Stimulated activated CD4-positive, alpha-beta T cell treated with anti-CD3 and anti-CD28 coated beads, Interleukin-4, amount 100 ng/mL, for 24 hours (primary cell): Measurements from ENCODE around the gene ERC1.
"Not testable (repeated sequence)": the region's sequence is repeated elsewhere in the genome, so short reads cannot be mapped to it uniquely, and the experiment has no call there.

Source experiments
- DNase-seq: peaks from one replicate; pipeline ENCODE4 v3.0.0-alpha.2; 2020

ERC1 gene

DNA sequence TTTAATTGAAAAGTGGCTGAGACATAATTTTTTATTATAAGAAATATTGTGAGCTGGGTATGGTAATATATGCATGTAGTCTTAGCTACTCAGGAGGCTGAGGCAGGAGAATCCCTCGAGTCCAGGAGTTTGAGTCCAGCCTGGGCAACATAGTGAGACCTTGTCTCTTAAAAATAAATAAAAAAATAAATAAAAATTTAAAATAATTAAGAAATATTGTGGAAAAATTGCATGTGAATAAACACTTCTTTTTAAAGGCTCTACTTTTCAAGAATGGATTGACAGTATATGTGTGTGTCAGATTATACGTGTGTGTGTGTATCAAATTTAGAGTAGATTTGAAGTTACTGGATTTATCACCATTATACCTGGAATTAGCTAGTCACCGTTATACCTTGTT lies 43.2 kb downstream of the ERC1 start:
- no peak for DNase-seq

DNA sequence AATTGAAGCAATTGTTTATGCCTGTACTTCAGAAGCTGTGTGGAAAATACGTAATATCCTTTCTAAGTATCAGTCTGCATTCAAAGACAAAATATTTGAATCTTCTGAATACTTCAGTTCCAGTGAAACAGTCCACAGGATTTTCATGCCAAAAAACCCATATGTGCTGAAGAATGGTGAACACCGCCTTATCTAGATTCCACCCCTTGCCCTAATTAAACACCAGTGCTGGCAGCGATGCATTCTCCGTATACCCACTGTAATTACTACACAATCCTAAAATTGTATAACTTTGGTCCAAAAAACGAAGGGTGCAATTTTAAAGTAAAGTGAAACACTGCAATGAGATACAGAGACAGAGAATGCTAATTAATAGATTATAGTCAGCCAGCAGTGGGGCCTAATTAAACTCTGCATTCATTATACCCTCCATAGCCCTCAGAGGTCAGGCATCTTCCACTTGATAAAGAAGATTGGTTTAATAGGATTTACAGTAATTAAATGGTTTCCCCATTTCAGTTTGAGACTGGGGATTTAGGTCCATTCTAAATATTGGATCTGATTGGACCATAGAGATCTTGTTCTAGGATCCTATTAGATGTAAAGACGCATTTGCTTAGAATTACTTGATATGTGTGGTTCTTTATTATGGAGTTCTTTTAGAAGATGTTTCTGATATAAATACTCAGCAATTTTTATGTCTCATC lies 43.9 kb downstream of the ERC1 start:
- DNase-seq, result no peak

DNA sequence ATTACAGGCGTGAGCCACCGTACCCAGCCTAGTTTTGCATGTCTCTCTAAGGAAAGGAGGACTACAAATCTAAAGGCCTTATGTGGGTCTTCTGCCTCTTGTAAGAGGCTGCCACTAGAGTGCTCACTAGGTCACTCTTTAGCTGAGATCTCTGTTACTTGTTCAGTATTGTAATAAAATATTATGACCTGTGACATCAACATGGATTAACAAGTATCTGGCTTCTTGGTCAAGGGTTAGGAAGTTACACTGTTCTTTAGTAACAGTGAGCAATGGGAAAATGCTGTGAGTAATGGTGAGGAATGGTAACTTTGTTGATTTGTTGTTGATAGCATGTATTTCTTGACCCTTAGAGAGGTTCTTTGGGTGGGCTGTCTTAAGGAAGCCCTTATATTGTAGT lies 50.5 kb downstream of the ERC1 start:
- DNase-seq, result no peak

DNA sequence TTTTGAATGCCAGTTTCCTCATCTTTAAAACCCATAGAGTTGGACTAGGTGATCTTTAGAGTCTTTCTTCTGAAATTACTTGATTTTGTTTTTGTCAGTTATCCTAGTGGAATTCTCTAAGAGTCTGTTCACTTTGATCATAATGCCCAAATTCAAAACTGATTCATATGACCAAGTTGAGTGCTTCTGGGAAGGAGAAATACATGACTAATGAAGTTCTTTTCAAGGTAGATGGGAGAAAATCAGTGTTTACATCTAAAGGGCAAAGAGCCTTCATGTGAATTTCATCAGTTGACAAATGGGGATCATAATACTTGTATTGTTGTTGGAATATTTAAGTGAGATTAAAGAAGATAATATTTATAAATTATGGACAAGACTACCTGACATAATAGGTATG lies 53.2 kb downstream of the ERC1 start:
- DNase-seq, result no peak

DNA sequence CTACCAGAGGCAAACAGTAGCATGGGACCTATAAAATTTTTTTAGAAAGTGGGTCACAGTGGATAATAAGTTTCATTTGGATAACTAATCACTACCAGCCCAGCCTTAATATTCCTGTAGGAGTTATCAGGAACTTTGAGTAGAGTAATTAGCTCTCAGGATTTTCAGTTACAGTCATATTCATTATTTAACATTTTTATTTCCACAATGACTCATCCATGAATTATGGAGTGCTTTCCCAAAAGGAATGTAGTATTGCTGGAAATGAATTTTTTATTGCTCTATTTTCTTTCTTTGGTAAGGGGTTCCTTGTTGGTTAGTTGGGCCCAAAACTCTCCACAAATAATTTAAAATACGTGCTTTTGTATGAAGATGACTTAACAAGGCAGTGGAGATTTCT lies 53.7 kb downstream of the ERC1 start:
- no peak for DNase-seq

DNA sequence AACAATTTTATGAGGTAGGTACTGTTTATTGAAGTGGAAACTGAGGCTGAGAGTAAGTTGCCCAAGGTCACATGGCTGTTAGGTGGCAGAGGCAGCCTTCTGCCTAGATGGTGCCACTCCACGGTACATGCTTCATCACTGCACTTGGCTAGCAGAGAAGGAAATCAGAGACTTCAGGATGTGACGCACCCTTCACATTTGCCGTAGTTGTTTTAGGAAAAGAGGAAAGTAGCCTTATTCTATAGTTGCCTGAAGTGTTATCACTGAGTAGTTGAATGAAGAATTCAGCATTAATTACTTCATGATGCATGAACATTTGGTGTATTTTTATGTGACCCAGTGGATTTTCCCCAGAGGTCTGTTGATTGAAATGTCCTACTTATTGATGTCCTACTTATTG lies 55.7 kb downstream of the ERC1 start:
- DNase-seq, result no peak

DNA sequence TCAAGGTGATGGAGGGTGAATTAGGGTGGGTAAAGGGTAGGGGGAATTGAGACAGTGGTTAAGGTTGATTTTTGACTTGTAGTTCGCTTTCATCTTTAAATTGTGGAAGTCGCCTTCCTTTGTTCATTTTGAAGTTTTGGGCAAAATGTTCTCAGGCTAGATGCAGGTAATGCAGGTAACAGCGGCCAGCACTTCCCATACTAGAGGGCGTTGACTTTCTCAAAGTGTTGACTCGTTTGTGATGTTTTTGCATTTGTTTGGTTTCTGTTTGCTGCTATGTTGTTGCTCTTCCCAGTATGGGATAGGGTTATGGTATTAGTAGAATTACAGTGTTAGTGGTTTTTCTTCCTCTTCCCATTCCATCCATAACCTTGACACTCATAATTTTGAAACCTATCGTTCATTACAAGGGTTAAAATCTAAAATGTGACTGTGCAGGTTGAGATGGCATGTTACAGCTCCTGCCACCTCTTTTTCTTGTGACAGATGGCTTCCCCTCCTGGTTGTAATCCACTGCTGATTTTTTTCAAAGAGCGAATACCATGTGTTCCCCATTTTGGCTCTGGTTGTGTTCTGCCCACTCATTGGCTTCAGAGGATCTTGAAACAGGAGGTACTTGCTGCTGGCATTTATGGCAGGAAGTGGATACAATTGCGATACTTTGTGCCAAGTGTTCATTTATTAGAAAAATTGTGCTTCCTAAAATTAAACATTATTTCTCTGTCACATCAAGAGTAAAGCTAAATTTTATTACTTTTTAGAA lies 57.1 kb downstream of the ERC1 start:
- no peak for DNase-seq

DNA sequence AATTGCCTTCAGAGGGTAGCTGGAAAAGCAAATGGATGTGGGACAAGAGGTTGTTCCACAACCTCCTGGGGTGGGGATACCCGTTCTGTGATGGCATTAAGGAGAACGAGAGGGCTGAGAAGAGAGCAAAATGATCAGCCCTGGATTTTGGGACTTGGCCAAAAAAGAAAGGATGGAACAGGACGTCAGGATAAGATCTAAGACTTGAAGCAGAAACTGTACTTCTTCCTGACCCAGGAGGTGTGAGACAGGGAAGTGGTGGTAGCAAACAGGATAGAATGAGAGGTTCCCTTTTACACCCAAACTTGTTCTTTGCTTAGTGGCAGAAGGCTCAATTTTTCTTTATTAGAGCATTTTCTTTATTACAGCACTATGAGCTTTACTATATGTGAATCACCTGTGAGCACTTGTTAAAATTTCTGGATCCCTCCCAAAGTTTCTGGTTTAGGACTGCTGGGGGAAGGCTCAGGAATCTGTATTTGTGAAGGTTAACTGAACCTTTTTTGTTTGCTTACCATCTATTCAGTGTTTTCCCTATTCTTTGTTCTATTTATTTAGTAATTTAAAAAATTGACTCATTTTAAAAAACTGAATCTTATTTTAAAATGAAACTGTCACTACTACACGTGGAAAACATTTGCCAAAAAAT lies 59.2 kb downstream of the ERC1 start:
- no peak for DNase-seq

DNA sequence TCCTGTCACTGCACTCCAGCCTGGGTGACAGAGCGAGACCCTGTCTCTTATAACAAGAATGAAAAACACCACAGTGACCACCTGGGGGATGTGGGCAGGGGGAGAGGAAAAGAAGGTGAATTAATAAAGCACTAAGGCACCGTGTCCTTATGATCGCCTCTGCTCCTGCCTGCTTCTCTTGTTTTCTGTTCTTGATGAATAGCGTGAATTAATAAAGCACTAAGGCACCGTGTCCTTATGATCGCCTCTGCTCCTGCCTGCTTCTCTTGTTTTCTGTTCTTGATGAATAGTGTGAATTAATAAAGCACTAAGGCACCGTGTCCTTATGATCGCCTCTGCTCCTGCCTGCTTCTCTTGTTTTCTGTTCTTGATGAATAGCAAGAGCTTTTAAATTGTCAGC lies 60.6 kb downstream of the ERC1 start:
- not testable (repeated sequence) for DNase-seq

DNA sequence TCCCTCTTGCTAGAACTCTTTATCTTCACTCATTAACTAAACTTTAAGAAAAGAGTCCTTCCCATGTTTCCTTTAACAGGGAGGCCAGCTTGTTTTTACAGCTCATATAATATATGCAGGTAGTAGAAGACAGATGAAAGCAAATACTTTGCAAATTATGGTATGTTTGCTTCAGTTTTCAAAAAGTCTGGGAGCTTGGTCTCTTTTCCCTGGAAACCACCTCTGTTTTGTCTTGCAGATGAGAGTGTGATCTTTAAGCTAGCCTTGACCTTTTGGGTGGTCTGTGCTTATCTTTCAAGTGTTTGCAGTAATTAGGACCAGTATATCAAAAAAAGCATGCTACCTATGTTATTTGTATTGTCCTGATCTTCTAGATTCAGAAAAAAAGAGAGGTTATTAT lies 62.7 kb downstream of the ERC1 start:
- DNase-seq, result no peak

DNA sequence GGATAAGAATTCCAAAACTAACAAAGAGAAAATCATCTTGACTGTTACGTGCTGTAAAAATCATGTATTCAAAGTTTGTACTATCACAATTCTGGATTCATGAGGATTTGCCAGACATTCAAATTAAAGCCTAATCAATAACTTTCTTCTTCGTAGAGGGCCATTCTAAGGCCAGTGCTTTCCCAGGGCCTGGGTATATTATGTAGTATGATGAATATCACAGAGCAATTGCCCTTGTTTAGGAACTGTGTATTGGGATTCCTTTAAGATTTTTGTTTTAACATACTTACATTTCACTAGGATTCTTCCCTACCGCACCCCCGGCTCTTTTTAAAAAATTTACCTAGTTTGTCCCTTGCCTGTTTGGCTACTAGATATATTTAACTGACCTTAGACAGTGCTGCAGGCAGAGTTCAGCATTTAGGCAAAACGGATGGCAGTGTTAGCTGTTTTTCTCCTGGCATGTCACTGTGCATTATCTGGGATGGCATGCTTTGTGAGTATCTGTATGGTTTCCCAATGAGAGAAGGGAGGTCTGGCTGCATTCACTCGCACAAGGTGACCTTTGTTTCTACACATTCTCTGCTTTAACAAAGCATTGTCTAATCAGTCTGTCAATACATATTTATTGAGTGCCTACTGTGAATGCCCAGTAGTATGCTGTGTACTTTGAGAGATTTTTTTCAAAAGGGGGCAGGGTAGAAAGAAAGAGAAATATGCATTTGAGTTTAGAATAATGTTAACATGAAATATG lies 63.3 kb downstream of the ERC1 start:
- no peak for DNase-seq

DNA sequence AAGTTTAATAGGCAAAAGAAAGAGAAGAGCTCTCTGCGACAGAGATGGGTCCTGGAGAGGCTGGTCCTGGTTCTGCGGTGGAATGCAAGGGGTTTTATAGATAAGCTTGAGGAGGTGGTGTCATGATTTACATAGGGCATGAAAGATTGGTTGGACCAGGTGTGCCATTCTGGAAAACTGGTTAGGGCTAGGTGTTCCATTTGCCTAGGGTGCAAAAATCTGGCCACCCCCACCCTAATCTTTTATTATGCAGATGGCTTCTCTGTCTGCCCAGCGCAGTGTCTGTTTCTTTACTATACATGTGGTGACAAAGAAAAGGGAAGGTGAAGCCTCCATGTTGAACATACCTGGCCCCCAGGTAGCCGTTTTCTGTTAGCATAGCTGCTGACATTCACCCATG lies 65.4 kb downstream of the ERC1 start:
- DNase-seq, result no peak

DNA sequence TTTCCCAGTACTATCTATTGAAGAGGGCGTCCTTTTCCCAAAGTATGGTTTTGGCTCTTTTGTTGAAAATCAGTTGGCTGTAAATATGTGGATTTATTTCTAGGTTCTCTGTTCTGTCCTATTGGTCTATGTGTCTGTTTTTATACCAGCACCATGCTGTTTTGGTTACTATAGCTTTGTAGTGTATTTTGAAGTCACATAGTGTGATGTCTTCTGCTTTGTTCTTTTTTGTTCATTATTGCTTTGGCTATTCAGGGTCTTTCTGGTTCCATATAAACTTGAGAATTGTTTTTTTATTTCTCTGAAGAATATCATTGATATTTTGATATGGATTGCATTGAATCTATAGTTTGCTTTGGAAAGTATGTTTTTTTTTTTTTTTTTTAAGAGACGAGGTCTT lies 67.4 kb downstream of the ERC1 start:
- no peak for DNase-seq

DNA sequence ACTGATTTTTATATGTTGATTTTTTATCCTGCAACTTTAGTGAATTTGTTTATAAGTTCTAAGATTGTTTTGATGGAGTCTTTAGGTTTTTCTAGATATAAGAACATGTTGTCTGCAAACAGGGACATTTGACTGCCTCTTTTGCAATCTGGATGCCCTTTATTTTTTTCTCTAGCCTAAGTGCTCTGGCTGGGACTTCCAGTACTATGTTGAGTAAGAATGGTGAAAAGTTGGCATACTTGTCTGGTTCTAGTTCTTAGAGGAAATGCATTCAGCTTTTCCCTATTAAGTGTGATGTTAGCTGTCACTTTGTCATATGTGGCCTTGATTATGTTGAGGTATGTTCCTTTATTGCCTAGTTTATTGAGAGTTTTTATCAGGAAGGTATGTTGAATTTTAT lies 68.1 kb downstream of the ERC1 start:
- no peak for DNase-seq

DNA sequence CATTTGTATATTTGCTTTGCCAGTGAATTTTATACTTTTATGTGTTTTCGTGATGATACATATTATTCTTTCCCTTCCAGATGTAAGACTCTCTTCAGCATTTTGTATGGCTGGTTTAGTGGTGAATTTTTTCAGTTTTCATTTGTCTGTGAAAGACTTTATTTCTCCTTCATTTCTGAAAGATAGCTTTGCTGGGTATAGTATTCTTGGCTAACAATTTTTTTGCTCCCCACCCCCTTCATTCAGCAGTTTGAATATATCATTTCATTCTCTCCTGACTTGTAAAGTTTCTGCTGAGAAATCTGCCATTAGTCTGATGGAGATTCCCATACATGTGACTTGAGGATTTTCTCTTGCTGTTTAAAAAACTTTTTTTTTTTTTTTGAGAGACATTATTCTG lies 72.8 kb downstream of the ERC1 start:
- no peak for DNase-seq

DNA sequence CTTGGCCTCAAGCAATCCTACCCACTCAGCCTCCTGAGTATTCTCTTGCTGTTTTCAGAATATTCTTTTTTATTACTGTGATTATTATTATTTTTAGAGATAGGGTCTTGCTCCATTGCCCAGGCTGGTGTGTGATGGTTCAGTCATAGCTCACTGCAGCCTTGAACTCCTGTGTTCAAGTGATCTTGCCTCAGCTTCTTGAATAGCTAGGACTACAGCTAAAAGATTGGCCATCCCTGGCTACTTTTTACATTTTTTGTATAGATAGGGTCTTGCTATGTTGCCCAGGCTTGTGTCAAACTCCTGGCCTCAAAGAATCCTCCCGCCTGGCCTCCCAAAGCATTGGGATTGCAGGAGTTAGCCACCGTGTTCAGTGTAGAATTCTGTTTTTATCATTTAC lies 73.3 kb downstream of the ERC1 start:
- no peak for DNase-seq

DNA sequence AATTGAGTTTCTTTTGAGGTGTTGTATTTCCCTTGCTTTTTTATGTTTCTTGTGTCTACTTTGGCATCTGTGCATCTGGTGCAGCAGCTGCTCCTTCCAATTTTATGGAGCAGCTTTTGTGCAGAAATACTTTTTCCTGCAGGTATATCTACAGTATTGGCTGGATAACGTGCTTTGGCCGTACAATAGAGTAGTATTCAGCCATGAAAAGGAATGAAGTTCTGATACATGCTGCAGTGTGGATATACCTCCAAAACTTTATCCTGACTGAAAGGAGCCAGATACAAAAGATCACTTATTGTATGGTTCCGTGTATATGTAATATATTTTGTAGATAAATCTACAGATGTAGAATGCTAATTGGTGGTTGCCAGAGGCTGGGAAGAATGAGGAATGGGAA lies 74.6 kb downstream of the ERC1 start:
- no peak for DNase-seq

DNA sequence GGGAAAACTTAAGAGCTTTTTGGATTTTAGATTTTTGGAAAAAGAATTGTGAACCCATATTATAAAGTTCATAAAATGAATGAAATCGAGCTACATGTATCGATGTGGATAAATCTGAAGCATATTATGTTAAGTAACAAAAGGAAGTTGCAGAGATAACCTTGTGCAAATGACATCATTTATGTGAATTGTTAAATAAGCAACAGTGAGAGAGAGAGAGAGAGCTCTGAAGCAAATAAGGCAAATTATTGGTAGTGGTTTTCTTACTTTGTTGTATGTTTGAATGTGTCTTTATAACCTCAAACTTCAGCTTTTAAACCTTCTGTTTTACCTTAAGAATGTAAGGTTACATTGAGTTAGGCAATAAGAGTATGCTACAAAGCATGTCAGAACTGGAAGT lies 78.8 kb downstream of the ERC1 start:
- DNase-seq, result no peak

DNA sequence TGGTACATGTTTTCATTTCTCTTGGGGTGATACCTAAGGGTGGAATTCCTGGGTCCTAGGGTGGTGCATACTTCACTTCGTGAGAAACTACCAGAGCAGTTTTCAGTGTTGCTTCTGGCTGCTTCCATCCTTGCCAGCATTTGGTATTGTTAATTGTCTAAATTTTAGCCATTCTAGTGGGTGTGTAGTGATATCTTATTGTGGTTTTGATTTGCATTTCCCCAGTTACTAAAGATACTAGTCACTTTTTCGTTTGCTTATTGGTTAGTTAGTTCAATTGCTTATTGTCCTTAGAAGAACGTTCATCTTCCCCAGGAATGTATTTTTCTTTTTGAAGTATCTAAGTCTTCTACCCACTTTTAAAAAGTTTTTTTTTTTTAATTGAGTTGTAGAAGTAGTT lies 80.2 kb downstream of the ERC1 start:
- no peak for DNase-seq

DNA sequence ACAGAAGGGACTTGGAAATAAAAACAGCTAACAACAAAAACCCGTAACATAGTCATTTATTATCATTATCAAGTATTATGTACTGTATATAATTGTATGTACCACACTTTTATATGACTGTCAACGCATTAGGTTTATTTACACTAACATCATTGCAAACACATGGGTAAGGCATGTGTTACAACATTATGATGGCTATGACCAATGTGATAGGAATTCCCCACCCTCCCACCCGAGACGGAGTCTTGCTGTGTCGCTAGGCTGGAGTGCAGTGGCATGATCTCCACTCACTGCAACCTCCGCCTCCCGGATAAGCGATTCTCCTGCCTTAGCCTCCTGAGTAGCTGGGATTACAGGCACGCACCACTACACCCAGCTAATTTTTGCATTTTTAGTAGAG lies 82.6 kb downstream of the ERC1 start:
- no peak for DNase-seq

DNA sequence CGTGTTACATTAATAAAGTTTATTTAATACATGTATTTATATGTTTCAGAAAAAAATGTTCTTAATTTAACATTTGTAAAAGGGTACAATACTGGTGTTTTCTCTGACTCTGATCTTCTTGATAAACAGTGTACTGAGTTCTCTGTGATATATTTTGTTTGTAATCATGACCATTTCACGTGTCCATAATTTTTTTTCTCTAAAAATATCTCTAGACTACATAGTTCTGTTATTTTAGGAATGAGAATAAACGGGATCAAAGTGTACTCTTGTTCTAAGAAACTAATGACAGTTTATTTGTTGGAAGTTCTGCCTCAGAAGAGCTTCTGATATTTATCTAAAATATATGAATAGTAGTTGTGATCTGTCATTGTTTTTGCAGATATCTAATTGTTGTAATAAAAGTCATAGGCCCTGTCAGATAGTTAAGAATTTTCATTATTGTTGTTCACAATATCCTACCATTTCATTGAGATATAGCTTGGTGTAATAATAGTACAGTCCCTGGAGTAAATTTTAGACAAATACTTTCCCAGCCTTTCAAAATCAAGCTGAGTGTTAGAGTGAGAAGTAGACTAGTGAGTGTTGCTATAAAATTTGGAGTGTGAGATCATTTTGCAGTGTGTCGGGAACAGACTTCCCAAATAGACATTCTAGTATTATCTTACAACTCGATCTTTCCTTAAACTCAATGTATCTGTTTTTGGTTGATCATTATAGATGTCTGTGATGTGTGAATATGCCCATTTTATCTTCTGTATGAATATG lies 86.2 kb downstream of the ERC1 start:
- no peak for DNase-seq

DNA sequence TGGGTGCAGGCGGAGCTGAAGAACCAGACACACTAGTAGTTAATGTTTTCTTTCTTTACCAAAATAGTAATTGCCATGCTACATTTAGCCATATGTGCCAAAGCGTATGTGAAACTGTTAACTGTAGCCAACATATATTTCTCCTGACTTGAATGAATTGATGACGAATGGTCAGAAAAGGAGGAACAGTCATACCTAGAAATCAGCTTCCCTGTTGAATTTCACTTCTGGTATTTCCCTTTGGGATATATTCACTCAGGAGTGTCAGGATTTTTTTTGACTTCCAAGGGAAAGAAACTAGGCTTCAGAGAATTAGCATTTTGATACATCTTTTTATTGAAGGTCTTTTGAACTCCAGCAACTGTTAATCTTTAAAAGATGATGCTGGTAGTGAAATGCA lies 87.0 kb downstream of the ERC1 start:
- no peak for DNase-seq
